Measurements from ENCODE around the gene AXIN1. TPM values are rescaled to one million over a fixed set of nuclear protein-coding genes. Genes with fewer than 3 reads are reported as not detected.
A peak's percentile ranks its signal among the peaks of the same experiment; 100 is the strongest.

AXIN1 gene
- total RNA-seq, 3 donors from 2014 or later = 33.0 to 46.3 (median 40.0) TPM

- DNase-seq = no peak
- Histone ChIP-seq H3K4me3 (no peak overlapping the region), H3K36me3 (ENCODE audit: low read depth) (no peaks in the 10 kb centered on the region), H3K9me3 (no peaks in the 10 kb centered on the region), H3K4me1 (ENCODE audit: low read depth) (peaks cover 49% of the 10 kb centered on the region)
- no peak for ATAC-seq
- intact Hi-C loops (cut with DNase I, micrococcal nuclease) = no loop called here
- no peak for TF ChIP-seq CTCF (IDR thresholded peaks at IDR 0.05)
These were observed 28.4 kb downstream of the AXIN1 start for GRCh38 chr16:324201-324450.

- intact Hi-C loops (cut with DNase I, micrococcal nuclease) = no loop called here
- ATAC-seq (no peak), DNase-seq (no peak)
- H3K4me1 ChIP-seq (ENCODE audit: low read depth) = peaks cover 33% of the 10 kb centered on the region
- no peaks in the 10 kb centered on the region for H3K9me3 ChIP-seq
- no peak overlapping the region for H3K4me3 ChIP-seq
- TF ChIP-seq CTCF (IDR thresholded peaks at IDR 0.05) = no peak
- H3K36me3 ChIP-seq (ENCODE audit: low read depth) = no peaks in the 10 kb centered on the region
These were observed 29.9 kb downstream of the AXIN1 start for GRCh38 chr16:322476-323143.

GRCh38 chr16:321532-321931 is 31.0 kb downstream of the AXIN1 start:
- intact Hi-C loops (cut with DNase I, micrococcal nuclease) = no loop called here
- Histone ChIP-seq H3K9me3 (no peaks in the 10 kb centered on the region), H3K36me3 (ENCODE audit: low read depth) (no peaks in the 10 kb centered on the region), H3K4me1 (ENCODE audit: low read depth) (peaks cover 23% of the 10 kb centered on the region), H3K4me3 (no peak overlapping the region)
- DNase-seq (no peak), ATAC-seq (no peak)
- TF ChIP-seq CTCF (IDR thresholded peaks at IDR 0.05) = no peak

GRCh38 chr16:320206-320605 is 32.3 kb downstream of the AXIN1 start:
- Histone ChIP-seq H3K36me3 (ENCODE audit: low read depth) (no peaks in the 10 kb centered on the region), H3K4me3 (no peak overlapping the region), H3K9me3 (no peaks in the 10 kb centered on the region), H3K4me1 (ENCODE audit: low read depth) (peaks cover 13% of the 10 kb centered on the region)
- no peak for DNase-seq
- no peak for ATAC-seq
- intact Hi-C loops (cut with DNase I, micrococcal nuclease) = no loop called here
- TF ChIP-seq CTCF (IDR thresholded peaks at IDR 0.05) = no peak

- Histone ChIP-seq H3K9me3 (no peaks in the 10 kb centered on the region), H3K4me1 (ENCODE audit: low read depth) (no peaks in the 10 kb centered on the region), H3K36me3 (ENCODE audit: low read depth) (no peaks in the 10 kb centered on the region), H3K4me3 (no peak overlapping the region)
- intact Hi-C loops (cut with DNase I, micrococcal nuclease) = no loop called here
- no peak for TF ChIP-seq CTCF (IDR thresholded peaks at IDR 0.05)
- DNase-seq = no peak
- peak; percentile 18 for ATAC-seq
These were observed 33.9 kb downstream of the AXIN1 start for GRCh38 chr16:318628-319027.

GRCh38 chr16:317583-317982 is 34.9 kb downstream of the AXIN1 start:
- Histone ChIP-seq H3K4me3 (no peak overlapping the region), H3K9me3 (no peaks in the 10 kb centered on the region), H3K36me3 (ENCODE audit: low read depth) (no peaks in the 10 kb centered on the region), H3K4me1 (ENCODE audit: low read depth) (no peaks in the 10 kb centered on the region)
- DNase-seq (no peak), ATAC-seq (no peak)
- intact Hi-C loops (cut with DNase I, micrococcal nuclease) = no loop called here
- TF ChIP-seq CTCF (IDR thresholded peaks at IDR 0.05) = no peak

Data from mucosa of descending colon (tissue), 3 donors.